Bone marrow (tissue), 2 donors: ENCODE measurements around the gene GLI1.
"Not testable (repeated sequence)": the region's sequence is repeated elsewhere in the genome, so short reads cannot be mapped to it uniquely, and the experiment has no call there.

Source experiments
- DNase-seq, 2 donors: peaks; one replicate each; lab custom pipeline; 2025; lab: John Stamatoyannopoulos, UW

The GLI1 gene

GRCh38 chr12:57497223-57498131 is 37.9 kb downstream of the GLI1 start:
- no peak for DNase-seq

GRCh38 chr12:57498132-57498502 is 38.5 kb downstream of the GLI1 start:
- DNase-seq: no peak

GRCh38 chr12:57498571-57498970 is 39.0 kb downstream of the GLI1 start:
- DNase-seq: no peak

GRCh38 chr12:57500213-57500612 is 40.6 kb downstream of the GLI1 start:
- DNase-seq: no peak

- not testable (repeated sequence) for DNase-seq
These were observed 42.9 kb downstream of the GLI1 start for GRCh38 chr12:57502311-57502969.

GRCh38 chr12:57506541-57506940 is 47.0 kb downstream of the GLI1 start:
- DNase-seq: not testable (repeated sequence)

- DNase-seq: not testable (repeated sequence)
These were observed 48.2 kb downstream of the GLI1 start for GRCh38 chr12:57507796-57508195.

GRCh38 chr12:57511161-57511560 is 51.6 kb downstream of the GLI1 start:
- no peak for DNase-seq

- no peak for DNase-seq
These were observed 52.2 kb downstream of the GLI1 start for GRCh38 chr12:57511588-57512325.

GRCh38 chr12:57512665-57513064 is 53.1 kb downstream of the GLI1 start:
- no peak for DNase-seq

GRCh38 chr12:57513266-57513665 is 53.7 kb downstream of the GLI1 start:
- no peak for DNase-seq

- DNase-seq: not testable (repeated sequence)
These were observed 54.1 kb downstream of the GLI1 start for GRCh38 chr12:57513677-57514076.

- DNase-seq: not testable (repeated sequence)
These were observed 54.7 kb downstream of the GLI1 start for GRCh38 chr12:57514246-57514645.

GRCh38 chr12:57514720-57515407 is 55.3 kb downstream of the GLI1 start:
- DNase-seq: no peak

- no peak for DNase-seq
These were observed 55.9 kb downstream of the GLI1 start for GRCh38 chr12:57515408-57515933.

GRCh38 chr12:57515934-57516541 is 56.5 kb downstream of the GLI1 start:
- DNase-seq: no peak

GRCh38 chr12:57516617-57517153 is 57.1 kb downstream of the GLI1 start:
- no peak for DNase-seq

- DNase-seq: no peak
These were observed 57.6 kb downstream of the GLI1 start for GRCh38 chr12:57517187-57517586.

GRCh38 chr12:57517718-57518117 is 58.1 kb downstream of the GLI1 start:
- DNase-seq: not testable (repeated sequence)

GRCh38 chr12:57518176-57518919 is 58.8 kb downstream of the GLI1 start:
- DNase-seq: no peak
